Hepatocyte (in vitro differentiated cells): ENCODE results near the gene RPL6. TPM values are rescaled to one million over a fixed set of nuclear protein-coding genes. Genes with fewer than 3 reads are reported as not detected.
A peak's percentile ranks its signal among the peaks of the same experiment; 100 is the strongest.
"Not testable (repeated sequence)": the region's sequence is repeated elsewhere in the genome, so short reads cannot be mapped to it uniquely, and the experiment has no call there.

Experiments used
- DNase-seq: peaks from one replicate; pipeline ENCODE4 v3.0.0-alpha.2; 2016; ENCODE audit warnings: low spot score
- H2AFZ ChIP-seq: fragments of 200-600 bp; sonication (generic); 2 replicates; pipeline ENCODE4 v1.6.0; 2016; ENCODE audit warnings: antibody characterized with exemption, mild to moderate bottlenecking
- H3K27ac ChIP-seq: fragments of 200-600 bp; sonication (generic); 2 replicates; pipeline ENCODE4 v1.5.1; 2016; ENCODE audit warnings: mild to moderate bottlenecking
- H3K27me3 ChIP-seq: fragments of 200-600 bp; sonication (generic); 2 replicates; pipeline ENCODE4 v1.6.1; 2016
- H3K36me3 ChIP-seq: fragments of 200-600 bp; sonication (generic); replicated peaks from 2 replicates; pipeline ENCODE4 v1.5.1; 2016; ENCODE audit warnings: low read depth; ENCODE audit not compliant: insufficient read depth
- H3K4me1 ChIP-seq: fragments of 200-600 bp; sonication (generic); 2 replicates; pipeline ENCODE4 v1.5.1; 2016; ENCODE audit warnings: mild to moderate bottlenecking, moderate library complexity; ENCODE audit not compliant: insufficient read depth
- H3K4me2 ChIP-seq: fragments of 200-600 bp; sonication (generic); 2 replicates; pipeline ENCODE4 v1.6.0; 2016
- H3K4me3 ChIP-seq: fragments of 200-600 bp; sonication (generic); 2 replicates; pipeline ENCODE4 v1.5.1; 2016; ENCODE audit warnings: mild to moderate bottlenecking
- H3K79me2 ChIP-seq: fragments of 200-600 bp; sonication (generic); 2 replicates; pipeline ENCODE4 v1.6.0; 2017; ENCODE audit warnings: mild to moderate bottlenecking
- H3K9me2 ChIP-seq: fragments of 200-600 bp; sonication (generic); replicated peaks from 2 replicates; pipeline ENCODE4 v1.6.0; 2017; ENCODE audit warnings: mild to moderate bottlenecking; ENCODE audit not compliant: insufficient read depth
- H3K9me3 ChIP-seq: fragments of 200-600 bp; sonication (generic); 2 replicates; pipeline ENCODE4 v1.5.1; 2016; ENCODE audit warnings: low read depth, mild to moderate bottlenecking
- H4K20me1 ChIP-seq: fragments of 200-600 bp; sonication (generic); 2 replicates; pipeline ENCODE4 v1.6.0; 2016; ENCODE audit warnings: mild to moderate bottlenecking; ENCODE audit not compliant: insufficient read depth, poor library complexity, severe bottlenecking
- CTCF ChIP-seq: fragments of 200-600 bp; sonication (generic); IDR thresholded peaks from 2 replicates; pipeline ENCODE4 v1.5.1; 2016; ENCODE audit warnings: antibody characterized with exemption, mild to moderate bottlenecking; ENCODE audit not compliant: poor library complexity
- EZH2 ChIP-seq: fragments of 200-600 bp; sonication (generic); IDR thresholded peaks from 2 replicates; pipeline ENCODE4 v1.6.1; 2016; ENCODE audit warnings: antibody characterized with exemption, mild to moderate bottlenecking, borderline replicate concordance
- EZH2phosphoT487 ChIP-seq: fragments of 200-600 bp; sonication (generic); IDR thresholded peaks from one replicate; pipeline ENCODE4 v1.6.1; 2018; ENCODE audit warnings: antibody characterized with exemption, mild to moderate bottlenecking, low read depth, moderate library complexity; ENCODE audit not compliant: unreplicated experiment, severe bottlenecking
- WGBS: methylation state at CpG from one replicate; pipeline ENCODE4 v1.1.6; 2016; ENCODE audit warnings: low lambda C conversion rate; ENCODE audit errors: missing lambda C conversion rate; 5-methylcytosine and 5-hydroxymethylcytosine counted together
- polyA plus RNA-seq: library from polyadenylated mRNA; unstranded; fragments of >200 nt; fragmentation: Nextera tagmentation; extraction: Ambion mirVana; gene quantifications from 2 replicates; pipeline ENCODE4 v1.2.1, GENCODE V29; 2016
- total RNA-seq: library from RNA; depleted of rRNA; stranded (reverse); fragments of >200 nt; gene quantifications from 2 replicates; pipeline ENCODE4 v1.2.3, GENCODE V29; 2014

Gene RPL6
- total and polyA plus RNA-seq, 2 experiments from 2014 or later: 279 to 1,682 TPM

- TF ChIP-seq EZH2: no peak
- no peak for TF ChIP-seq EZH2phosphoT487
- TF ChIP-seq CTCF: no peak
- H3K79me2 ChIP-seq: peaks cover 22% of the 10 kb centered on the region
- no peak overlapping the region for H3K4me3 ChIP-seq
- peak overlapping the region; percentile 27 for H2AFZ ChIP-seq
- DNase-seq: no peak
- peaks cover 13% of the 10 kb centered on the region for H3K4me1 ChIP-seq
- no peaks in the 10 kb centered on the region for H3K9me3 ChIP-seq
- H3K4me2 ChIP-seq: peak overlapping the region; percentile 29
- peaks cover 4% of the 10 kb centered on the region for H3K36me3 ChIP-seq
- 98% methylated on average over 14 of the region's 14 CpGs for WGBS
- no peak overlapping the region for H3K27ac ChIP-seq
- no peaks in the 10 kb centered on the region for H3K27me3 ChIP-seq
- H3K9me2 ChIP-seq: no peaks in the 10 kb centered on the region
- peaks cover 15% of the 10 kb centered on the region for H4K20me1 ChIP-seq
These were observed 470 bp upstream of the RPL6 start for GRCh38 chr12:112409906-112410244.

GRCh38 chr12:112408621-112409020, 784 bp downstream of the RPL6 start:
- Histone ChIP-seq H3K27me3 (no peaks in the 10 kb centered on the region), H3K4me2 (peak overlapping the region; percentile 84), H3K4me1 (peaks cover 13% of the 10 kb centered on the region), H3K9me3 (no peaks in the 10 kb centered on the region), H3K4me3 (peak overlapping the region; percentile 60), H3K9me2 (no peaks in the 10 kb centered on the region), H3K79me2 (peaks cover 22% of the 10 kb centered on the region), H3K27ac (peak overlapping the region; percentile 94), H4K20me1 (peaks cover 15% of the 10 kb centered on the region), H3K36me3 (peaks cover 4% of the 10 kb centered on the region), H2AFZ (peak overlapping the region; percentile 50)
- no peak for DNase-seq
- no peak for TF ChIP-seq EZH2
- TF ChIP-seq EZH2phosphoT487: no peak
- no peak for TF ChIP-seq CTCF
- WGBS: 20% methylated on average over 5 of the region's 5 CpGs

- H3K4me3 ChIP-seq: peak overlapping the region; percentile 15
- not testable (repeated sequence) for H2AFZ ChIP-seq, H3K9me2 ChIP-seq, DNase-seq, H3K9me3 ChIP-seq, H3K36me3 ChIP-seq, H3K27me3 ChIP-seq
- peak overlapping the region; percentile 12 for H3K27ac ChIP-seq
- 77% methylated on average over 6 of the region's 6 CpGs for WGBS
- peaks cover 13% of the 10 kb centered on the region for H3K4me1 ChIP-seq
- peaks cover 22% of the 10 kb centered on the region for H3K79me2 ChIP-seq
- H3K4me2 ChIP-seq: peak overlapping the region; percentile 84
- peaks cover 15% of the 10 kb centered on the region for H4K20me1 ChIP-seq
These were observed 1.7 kb downstream of the RPL6 start for GRCh38 chr12:112407683-112408082.

GRCh38 chr12:112406519-112407488, 2.6 kb downstream of the RPL6 start:
- Histone ChIP-seq H3K27ac (no peak overlapping the region), H3K27me3 (no peaks in the 10 kb centered on the region), H3K9me3 (no peaks in the 10 kb centered on the region), H3K4me2 (peak overlapping the region; percentile 84), H3K79me2 (peaks cover 22% of the 10 kb centered on the region), H2AFZ (no peak overlapping the region), H4K20me1 (peaks cover 15% of the 10 kb centered on the region), H3K4me1 (peaks cover 13% of the 10 kb centered on the region), H3K36me3 (peaks cover 4% of the 10 kb centered on the region), H3K4me3 (no peak overlapping the region), H3K9me2 (no peaks in the 10 kb centered on the region)
- TF ChIP-seq CTCF (no peak), EZH2phosphoT487 (no peak), EZH2 (no peak)
- DNase-seq: no peak
- WGBS: 91% methylated on average over 11 of the region's 11 CpGs
